ENCODE measurements around the gene AK4. TPM values are rescaled to one million over a fixed set of nuclear protein-coding genes. Genes with fewer than 3 reads are reported as not detected.

Gene AK4
- total and polyA plus RNA-seq, 2 of the 8 experiments (the other 6 are each of a cell fraction or from before 2014, with no cell fraction given): 64.5 to 175 TPM

GRCh38 chr1:65147424-65148177 is 402 bp upstream of the AK4 start:
- H2BK15ac ChIP-seq (ENCODE audit: low read length): peak overlapping the region; percentile 54; the same call in 1 of the 2 replicates
- H4K91ac ChIP-seq (replicated peaks; ENCODE audit: insufficient read length, low read length): peak overlapping the region; percentile 92
- no peak overlapping the region for H3K4ac ChIP-seq (replicated peaks; ENCODE audit: insufficient read length, low read depth, low read length)
- 2% methylated on average over 62 of the region's 88 CpGs; no CpG with 5 or more reads in 1 of the 2 experiments for WGBS, 2 experiments (ENCODE audit: extremely low coverage in 1 of 2, insufficient coverage in 1 of 2, insufficient read length in 1 of 2, insufficient replicate concordance in 2 of 2, low coverage in 1 of 2, low lambda C conversion rate in 2 of 2, missing lambda C conversion rate in 1 of 2)
- H3K27ac ChIP-seq (ENCODE audit: low read depth, low read length): no peak overlapping the region
- H2BK12ac ChIP-seq (ENCODE audit: low read depth, low read length): no peak overlapping the region
- peak overlapping the region; percentile 66; the same call in 1 of the 2 replicates for H2AFZ ChIP-seq (ENCODE audit: low read length)
- peak overlapping the region; percentile 43 to 77 (median 59) for H3K4me3 ChIP-seq (ENCODE audit: extremely low read depth in 1 of 4, insufficient read depth in 2 of 4, low read depth in 3 of 4, low read length in 4 of 4)
- H3K27me3 ChIP-seq (replicated peaks in 1 of 4; ENCODE audit: control insufficient read depth in 3 of 4, extremely low read depth in 1 of 4, insufficient read depth in 3 of 4, low read length in 3 of 4): peaks cover 2 to 22% (median 14%) of the 10 kb centered on the region in 4 experiments; a peak in 6 of 7 replicates
- H3K56ac ChIP-seq (replicated peaks; ENCODE audit: insufficient read length, low read depth, low read length): peak overlapping the region; percentile 67
- ChIA-PET CTCF (ENCODE audit: partially characterized antibody) (interaction anchor here (1.8 kb wide), 1 partner anchor 61 kb away, joined by 7 read pairs; no protein-coding TSS in a partner anchor), POLR2A (ENCODE audit: partially characterized antibody) (interaction anchor here (0.7 to 5.2 kb wide), 8 partner anchors 10 to 82 kb away, joined by 3 to 48 read pairs (median 4); no protein-coding TSS in a partner anchor)
- H3K79me2 ChIP-seq (ENCODE audit: control insufficient read depth in 1 of 2, insufficient read depth in 2 of 2, low read length in 2 of 2): peaks cover 0 to 12% of the 10 kb centered on the region in 2 experiments; a peak in 2 of 4 replicates
- H3K14ac ChIP-seq (ENCODE audit: insufficient read length): no peak overlapping the region
- no peak for FAIRE-seq
- no peaks in the 10 kb centered on the region for H3K36me3 ChIP-seq (ENCODE audit: control insufficient read depth in 2 of 4, insufficient read depth in 4 of 4, low read length in 3 of 4)
- peak overlapping the region; percentile 92 for H4K8ac ChIP-seq (ENCODE audit: extremely low read depth, insufficient read depth, low read length)
- no peak overlapping the region for H2AK5ac ChIP-seq (ENCODE audit: low read depth, low read length)
- no peak overlapping the region for H3K23ac ChIP-seq (ENCODE audit: insufficient read length)
- H2BK5ac ChIP-seq (ENCODE audit: low read depth, low read length): peak overlapping the region; percentile 52; the same call in 1 of the 2 replicates
- peak overlapping the region; percentile 65 to 96 for H3K4me2 ChIP-seq (ENCODE audit: insufficient read depth in 1 of 2, low read depth in 2 of 2, low read length in 2 of 2)
- DNase-seq (ENCODE audit: low read depth in 1 of 2, low spot score in 2 of 2): peak in 1 of 2 experiments; percentile 67
- no peak overlapping the region for H2BK120ac ChIP-seq (replicated peaks; ENCODE audit: low read depth, low read length)
- H3K79me1 ChIP-seq (ENCODE audit: low read depth, low read length): no peaks in the 10 kb centered on the region; the same call in 1 of the 2 replicates
- no peak overlapping the region for H2BK20ac ChIP-seq (ENCODE audit: low read length)
- peaks cover 9 to 12% (median 10%) of the 10 kb centered on the region in 4 experiments for H3K4me1 ChIP-seq (replicated peaks in 1 of 4; ENCODE audit: control insufficient read depth in 3 of 4, insufficient read depth in 4 of 4, low read length in 3 of 4)
- H3K23me2 ChIP-seq (ENCODE audit: low read depth, low read length): peaks cover 18% of the 10 kb centered on the region
- peak overlapping the region; percentile 79 for H4K5ac ChIP-seq (ENCODE audit: insufficient read length, low read depth, low read length)
- H3K9me3 ChIP-seq (ENCODE audit: insufficient read depth in 2 of 2, low read depth in 1 of 2, low read length in 1 of 2): no peaks in the 10 kb centered on the region
- peak overlapping the region; percentile 21 to 77 (median 44); a peak in 6 of 7 replicates for H3K9ac ChIP-seq (replicated peaks in 1 of 4; ENCODE audit: extremely low read depth in 1 of 4, low read depth in 3 of 4, low read length in 3 of 4)
- no peaks in the 10 kb centered on the region for H4K20me1 ChIP-seq (replicated peaks in 1 of 2; ENCODE audit: control insufficient read depth in 1 of 2, insufficient read depth in 2 of 2, low read length in 2 of 2)
- H3K18ac ChIP-seq (ENCODE audit: extremely low read depth, low read length): peak overlapping the region; percentile 88; the same call in 1 of the 2 replicates
- no peak for TF ChIP-seq RAD21 (IDR thresholded peaks at IDR 0.05 in 1 of 2, conservative IDR thresholded peaks at IDR 0.05 in 1 of 2; ENCODE audit: low read depth in 2 of 2, low read length in 2 of 2)
- no peak for TF ChIP-seq NANOG (IDR thresholded peaks at IDR 0.05; ENCODE audit: insufficient read depth, low read depth, low read length, poor library complexity, severe bottlenecking)
- TF ChIP-seq SIN3A (conservative IDR thresholded peaks at IDR 0.05 in 1 of 2, IDR thresholded peaks at IDR 0.05 in 1 of 2; ENCODE audit: low read depth in 1 of 2, low read length in 2 of 2): peak in 1 of 2 experiments; percentile 51; a peak in 1 of 4 replicates
- TF ChIP-seq TAF1 (IDR thresholded peaks at IDR 0.05; ENCODE audit: low read depth, low read length): no peak
- TF ChIP-seq BCL11A (IDR thresholded peaks at IDR 0.05; ENCODE audit: low read depth in 2 of 2, low read length in 2 of 2): no peak
- no peak for TF ChIP-seq SP1 (IDR thresholded peaks at IDR 0.05; ENCODE audit: low read depth, low read length)
- TF ChIP-seq HDAC6 (IDR thresholded peaks at IDR 0.05; ENCODE audit: low read depth, low read length): no peak
- TF ChIP-seq ZNF274 (IDR thresholded peaks at IDR 0.05; ENCODE audit: borderline replicate concordance, extremely low read depth, low read length): no peak
- peak; percentile 53 for TF ChIP-seq E2F6 (IDR thresholded peaks at IDR 0.05)

All from H1 (cell line).